Prostate gland (tissue), 2 donors: ENCODE measurements around the gene NPHP3.

Experiments
- POLR2A ChIP-seq: fragments of 450-650 bp; IDR thresholded peaks from one replicate; pipeline ENCODE4 v1.6.1; 2016; ENCODE audit warnings: antibody characterized with exemption, mild to moderate bottlenecking
- TF ChIP-seq, protein P1 (sequence below), 4 experiments: fragments of 200-600 bp in 2 of 4; fragments of 450-650 bp in 2 of 4; sonication (generic) in 2 of 4; IDR thresholded peaks; 1 replicate in 3 of 4; 2 replicates in 1 of 4; pipeline ENCODE4 v1.5.1; 2016 to 2019; ENCODE audit warnings: antibody characterized with exemption in 4 of 4, mild to moderate bottlenecking in 2 of 4, moderate library complexity in 2 of 4

DNA sequence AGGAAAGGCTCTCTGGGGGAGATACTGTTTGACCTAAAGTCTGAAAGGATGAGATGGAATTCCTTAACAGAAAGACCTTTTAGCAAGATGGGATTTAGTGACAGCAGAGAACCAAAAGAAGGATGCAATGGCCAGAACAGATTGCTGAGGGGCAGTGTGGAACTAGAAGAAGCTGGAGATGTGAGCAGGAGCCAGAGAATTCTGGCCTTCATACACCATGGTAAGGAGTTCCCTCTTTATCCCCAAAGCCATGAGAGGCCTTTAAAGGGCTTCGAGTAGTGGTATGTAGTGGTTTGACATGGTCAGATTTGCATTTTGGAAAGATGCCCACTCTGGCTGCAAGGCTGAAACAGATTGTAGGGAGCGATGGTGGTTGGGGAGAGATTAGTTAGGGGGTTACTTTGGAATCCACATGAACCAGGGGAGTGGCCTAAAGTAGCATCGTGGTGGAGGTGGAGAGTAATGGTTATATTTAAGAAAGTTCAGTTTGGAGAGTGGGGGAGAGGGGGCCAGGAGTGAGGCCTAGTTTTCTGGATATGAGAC is 34.0 kb upstream of the NPHP3 start:
- TF ChIP-seq POLR2A: no peak
- TF ChIP-seq, protein P1, sequence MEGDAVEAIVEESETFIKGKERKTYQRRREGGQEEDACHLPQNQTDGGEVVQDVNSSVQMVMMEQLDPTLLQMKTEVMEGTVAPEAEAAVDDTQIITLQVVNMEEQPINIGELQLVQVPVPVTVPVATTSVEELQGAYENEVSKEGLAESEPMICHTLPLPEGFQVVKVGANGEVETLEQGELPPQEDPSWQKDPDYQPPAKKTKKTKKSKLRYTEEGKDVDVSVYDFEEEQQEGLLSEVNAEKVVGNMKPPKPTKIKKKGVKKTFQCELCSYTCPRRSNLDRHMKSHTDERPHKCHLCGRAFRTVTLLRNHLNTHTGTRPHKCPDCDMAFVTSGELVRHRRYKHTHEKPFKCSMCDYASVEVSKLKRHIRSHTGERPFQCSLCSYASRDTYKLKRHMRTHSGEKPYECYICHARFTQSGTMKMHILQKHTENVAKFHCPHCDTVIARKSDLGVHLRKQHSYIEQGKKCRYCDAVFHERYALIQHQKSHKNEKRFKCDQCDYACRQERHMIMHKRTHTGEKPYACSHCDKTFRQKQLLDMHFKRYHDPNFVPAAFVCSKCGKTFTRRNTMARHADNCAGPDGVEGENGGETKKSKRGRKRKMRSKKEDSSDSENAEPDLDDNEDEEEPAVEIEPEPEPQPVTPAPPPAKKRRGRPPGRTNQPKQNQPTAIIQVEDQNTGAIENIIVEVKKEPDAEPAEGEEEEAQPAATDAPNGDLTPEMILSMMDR (IDR thresholded peaks at IDR 0.05): no peak
